Measurements from ENCODE around the gene SHISA4.
"Not testable (repeated sequence)": the region's sequence is repeated elsewhere in the genome, so short reads cannot be mapped to it uniquely, and the experiment has no call there.

The SHISA4 gene

DNA sequence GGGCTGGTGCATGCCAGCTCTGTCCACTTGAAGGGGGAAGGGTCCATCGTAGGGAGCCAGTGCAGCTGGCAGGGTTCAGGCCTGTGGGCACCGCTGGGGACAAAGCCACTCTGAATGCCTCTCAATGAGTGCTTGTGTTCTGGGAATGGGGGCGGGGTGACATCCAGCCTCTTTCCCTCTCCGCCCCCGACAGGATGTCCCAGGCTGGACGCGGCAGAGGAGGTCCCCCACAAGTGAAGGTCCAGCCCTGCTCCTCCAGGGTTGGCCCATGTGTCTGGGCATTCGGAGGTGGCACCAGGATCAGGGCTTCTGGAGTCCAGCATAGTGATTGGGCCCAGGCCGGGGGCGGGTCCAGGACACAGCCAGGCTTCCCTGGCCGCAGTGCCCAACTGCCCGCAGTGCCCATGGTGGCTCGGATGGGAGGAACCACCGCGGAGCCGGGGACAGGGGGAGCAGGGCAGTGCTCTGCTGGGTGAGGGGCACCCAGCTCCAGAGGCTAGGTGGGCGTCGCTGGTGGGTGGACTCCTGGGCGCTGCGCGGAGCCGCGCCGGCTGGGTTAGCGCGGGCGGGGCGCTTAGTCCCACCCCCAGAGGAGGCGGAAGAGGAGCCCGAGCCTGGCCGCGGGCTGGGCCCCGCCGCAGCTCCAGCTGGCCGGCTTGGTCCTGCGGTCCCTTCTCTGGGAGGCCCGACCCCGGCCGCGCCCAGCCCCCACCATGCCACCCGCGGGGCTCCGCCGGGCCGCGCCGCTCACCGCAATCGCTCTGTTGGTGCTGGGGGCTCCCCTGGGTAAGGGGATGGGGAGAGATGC is at the start of gene SHISA4:
Gene SHISA4, plus strand, starts transcription at position 617 of the 808 bp plus-strand sequence. Its CDS starts 97 bp downstream, at position 714.
- no peak for DNase-seq

- DNase-seq: not testable (repeated sequence)
These were observed 49.6 kb upstream of the SHISA4 start for GRCh38 chr1:201839089-201839488.

DNA sequence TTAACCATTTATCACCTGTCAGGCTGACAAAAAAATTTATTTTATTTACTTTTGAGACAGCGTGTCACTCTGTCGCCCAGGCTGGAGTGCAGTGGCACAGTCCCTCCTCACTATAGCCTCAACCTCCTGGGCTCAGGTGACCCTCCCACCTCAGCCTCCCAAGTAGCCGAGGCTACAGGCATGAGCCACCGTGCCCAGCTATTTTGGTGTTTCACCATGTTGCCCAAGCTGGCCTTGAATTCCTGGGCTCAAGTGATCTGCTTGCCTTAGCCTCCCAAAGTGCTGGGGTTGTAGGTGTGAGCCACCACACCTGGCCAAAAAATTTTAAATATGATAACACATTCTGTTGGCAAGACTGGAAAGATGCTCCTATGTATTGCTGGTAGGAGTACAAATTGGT is 48.6 kb upstream of the SHISA4 start:
- no peak for DNase-seq

GRCh38 chr1:201840490-201840889 is 48.2 kb upstream of the SHISA4 start:
- DNase-seq: no peak

DNA sequence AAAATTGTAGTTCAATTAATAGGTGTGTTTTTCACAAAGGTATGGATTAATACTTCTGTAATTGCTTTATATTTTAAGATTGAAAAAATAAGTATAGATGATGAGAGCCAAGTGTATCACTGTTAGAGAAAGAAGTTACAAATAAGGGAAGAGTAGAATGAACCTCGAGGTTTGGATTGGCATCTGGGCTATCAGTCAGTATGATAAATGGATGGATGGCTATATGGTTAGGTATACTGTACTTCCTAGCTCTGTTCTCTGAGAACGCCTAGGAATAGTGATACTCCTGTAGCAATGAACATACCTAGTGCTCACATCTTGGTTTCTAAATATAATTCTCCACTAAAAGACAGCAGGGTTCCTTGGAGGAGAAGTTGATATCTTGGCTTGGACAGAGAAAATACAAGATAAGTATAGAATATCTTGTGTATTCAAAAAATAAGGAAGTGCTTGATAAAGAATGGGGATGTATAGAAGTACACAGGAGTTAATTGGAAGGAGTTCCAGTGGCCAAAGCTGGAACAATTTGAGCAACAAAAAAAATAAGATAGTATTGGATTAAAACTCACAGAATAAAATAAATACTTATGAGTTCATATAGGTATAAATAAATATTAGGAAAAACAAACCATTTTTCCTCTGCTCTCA is 47.3 kb upstream of the SHISA4 start:
- DNase-seq: no peak

GRCh38 chr1:201842472-201843027 is 46.1 kb upstream of the SHISA4 start:
- no peak for DNase-seq

- no peak for DNase-seq
These were observed 43.2 kb upstream of the SHISA4 start for GRCh38 chr1:201845331-201846083.

GRCh38 chr1:201847150-201847549 is 41.5 kb upstream of the SHISA4 start:
- DNase-seq: no peak

- no peak for DNase-seq
These were observed 40.5 kb upstream of the SHISA4 start for GRCh38 chr1:201848230-201848629.

DNA sequence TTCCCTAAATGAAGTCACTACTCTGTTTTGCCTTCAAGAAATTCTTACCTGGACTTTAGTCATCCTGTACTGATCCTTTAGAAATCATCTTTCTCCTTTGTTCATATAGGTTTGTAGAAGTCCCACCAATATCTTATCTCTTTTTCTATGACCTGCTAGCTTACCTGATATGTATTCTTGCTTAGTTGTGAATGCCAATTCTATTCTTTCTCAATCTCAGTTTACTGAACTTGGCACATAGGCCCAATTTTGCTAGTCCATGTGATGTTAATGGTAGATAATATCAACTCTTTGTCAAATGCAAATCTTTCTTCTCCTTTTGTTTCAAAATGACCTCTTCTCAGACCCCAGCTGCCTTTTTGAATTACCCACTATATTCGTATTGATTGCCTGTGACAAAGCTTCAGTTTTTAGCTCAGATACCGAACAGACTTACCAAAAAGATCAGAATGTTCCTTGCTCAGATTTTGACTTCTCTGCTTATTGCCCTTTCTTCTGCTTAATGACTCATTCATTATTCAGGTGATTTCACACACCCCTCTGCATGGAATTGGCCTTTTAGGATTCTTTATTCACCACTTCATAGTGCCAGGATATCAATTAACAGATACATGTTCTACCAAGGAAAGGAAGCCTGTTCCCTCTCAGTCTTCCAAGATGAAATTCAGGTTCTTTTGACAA is 39.2 kb upstream of the SHISA4 start:
- DNase-seq: no peak

DNA sequence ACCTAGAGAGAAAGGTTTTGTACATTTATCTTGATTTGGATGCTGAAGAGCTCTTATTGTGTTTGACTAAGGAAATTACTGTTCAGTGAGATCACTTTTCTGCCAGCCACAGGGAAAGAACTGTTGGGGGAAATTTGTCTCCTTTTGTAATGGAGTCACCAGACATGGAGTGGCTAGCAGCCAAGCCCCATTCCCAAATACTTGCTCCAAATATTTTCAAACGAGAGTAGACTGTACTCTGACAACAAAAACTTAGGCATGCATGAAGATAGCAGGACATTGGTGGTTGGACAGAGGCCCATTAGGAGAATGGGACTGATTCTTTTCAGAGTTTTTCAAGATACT is 38.7 kb upstream of the SHISA4 start:
- DNase-seq: peak in 1 of 2 experiments; percentile 22

- DNase-seq: no peak
These were observed 36.7 kb upstream of the SHISA4 start for GRCh38 chr1:201851949-201852348.

- DNase-seq: not testable (repeated sequence)
These were observed 32.0 kb upstream of the SHISA4 start for GRCh38 chr1:201856722-201857121.

DNA sequence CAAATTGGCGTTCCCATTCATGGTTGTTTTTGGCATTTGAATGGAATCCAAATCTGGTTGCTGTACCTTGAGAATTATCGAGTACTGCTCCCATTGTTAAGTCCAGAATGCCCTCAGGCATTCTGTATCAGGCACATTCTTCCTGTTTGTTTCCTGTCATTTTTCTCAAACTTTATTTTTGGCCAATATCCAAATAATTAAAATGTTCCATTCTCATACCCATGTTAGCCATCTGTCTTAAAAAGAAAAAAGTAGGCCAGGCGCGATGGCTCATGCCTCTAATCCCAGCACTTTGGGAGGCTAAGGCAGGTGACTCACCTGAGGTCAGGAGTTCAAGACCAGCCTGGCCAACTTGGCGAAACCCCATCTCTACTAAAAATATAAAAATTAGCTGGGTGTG is 29.3 kb upstream of the SHISA4 start:
- DNase-seq: no peak

GRCh38 chr1:201861448-201861847 is 27.2 kb upstream of the SHISA4 start:
- DNase-seq: no peak

GRCh38 chr1:201870397-201870796 is 18.3 kb upstream of the SHISA4 start:
- DNase-seq: no peak

DNA sequence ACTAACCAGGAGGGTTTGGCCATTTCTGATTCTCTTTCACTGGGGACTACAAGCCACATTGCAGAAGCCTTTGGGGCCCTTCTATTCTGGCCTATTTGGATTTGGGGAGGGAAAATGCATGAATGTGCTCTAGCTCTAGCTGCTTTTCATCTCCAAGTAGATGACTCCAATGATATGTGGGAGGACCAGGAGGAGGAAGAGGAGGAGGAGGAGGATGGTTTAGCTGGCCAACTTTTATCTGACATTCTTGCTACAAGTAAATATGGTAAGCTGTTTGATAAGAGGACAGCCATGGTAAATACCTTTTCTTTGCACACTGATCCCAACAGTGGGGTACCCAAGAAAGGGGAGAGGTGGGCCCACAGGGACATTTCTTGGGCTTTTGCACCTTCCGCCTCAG is 14.0 kb upstream of the SHISA4 start:
- DNase-seq: no peak

- DNase-seq: no peak
These were observed 12.4 kb upstream of the SHISA4 start for GRCh38 chr1:201876148-201876818.

DNA sequence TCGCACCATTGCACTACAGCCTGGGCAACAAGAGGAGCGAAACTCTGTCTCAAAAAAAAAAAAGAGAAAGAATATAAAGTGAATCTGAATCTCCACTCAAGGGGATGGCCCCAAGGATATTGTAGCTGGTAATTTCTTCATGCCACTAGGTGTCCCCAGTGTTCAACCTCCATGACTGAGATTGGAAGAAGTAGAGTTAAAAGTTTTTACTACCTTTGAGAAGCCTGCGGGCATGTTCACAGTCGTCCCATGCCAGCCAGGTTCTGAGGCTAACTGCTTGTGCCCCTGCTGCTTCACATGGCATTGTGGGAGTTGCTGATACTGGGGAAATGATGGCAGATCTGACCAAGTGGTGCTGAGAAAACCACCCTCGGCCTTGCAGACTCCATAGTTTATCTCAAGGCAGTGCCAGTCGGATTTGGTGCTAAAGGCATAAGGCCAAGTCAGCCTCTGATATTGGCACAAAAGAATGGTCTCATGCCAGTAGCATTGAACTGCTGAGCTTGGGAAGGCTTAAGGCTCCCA is 10.8 kb upstream of the SHISA4 start:
- DNase-seq: peak in 1 of 2 experiments; percentile 36

DNA sequence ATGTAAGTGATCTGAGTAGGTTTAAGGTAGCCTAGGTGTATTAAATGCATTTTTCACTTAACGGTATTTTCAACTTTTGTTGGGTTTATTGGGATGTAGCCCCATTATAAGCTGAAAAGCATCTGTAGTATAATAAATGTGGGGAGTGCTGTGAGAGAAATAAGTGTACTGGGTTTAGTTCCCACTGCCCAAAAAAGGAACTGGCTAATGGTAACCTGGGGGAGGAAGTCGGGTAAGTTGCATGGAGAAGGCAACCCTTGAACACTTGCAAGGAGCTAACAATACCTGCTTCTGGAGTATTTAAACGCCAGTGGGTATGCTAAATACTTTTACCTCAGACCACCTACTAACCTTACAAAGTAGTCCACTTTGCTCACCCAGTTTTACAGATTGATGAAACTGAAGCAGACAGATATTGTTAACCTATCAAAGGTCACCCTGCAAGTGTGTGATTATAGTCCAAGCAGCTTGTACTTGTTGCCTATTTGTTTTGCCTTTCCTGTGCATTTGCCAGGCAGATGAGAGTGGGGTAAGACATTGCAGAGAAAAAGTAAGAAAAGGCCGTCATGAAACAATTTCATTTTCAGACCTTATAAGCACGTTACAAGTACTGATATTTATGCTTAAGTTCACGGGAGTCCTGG is 7.6 kb upstream of the SHISA4 start:
- DNase-seq: no peak

- DNase-seq: no peak
These were observed 7.1 kb upstream of the SHISA4 start for GRCh38 chr1:201881617-201882016.

Measured in NCI-H446 (cell line).